Activated naive CD4-positive, alpha-beta T cell treated with anti-CD3 and anti-CD28 coated beads, Interleukin-2, amount 50 U/mL, for 72 hours (primary cell): ENCODE data around the gene CGRRF1. TPM values are rescaled to one million over a fixed set of nuclear protein-coding genes. Genes with fewer than 3 reads are reported as not detected.

Experiments used
- ATAC-seq, 2 donors: fragments of 150-1000 bp; cut with Tn5 transposase; 2 replicates each; pipeline ENCODE4 v1.10.0; 2021; ENCODE audit warnings: mild to moderate bottlenecking in 2 of 2, moderate library complexity in 2 of 2
- DNase-seq, 2 donors: peaks; one replicate each; pipeline ENCODE4 v3.0.0; 2021 to 2022; ENCODE audit warnings: low spot score in 2 of 2
- H3K27ac Mint-ChIP-seq, 2 donors: one replicate each; pipeline ENCODE4 v1.8.0; 2022; ENCODE audit warnings: mild to moderate bottlenecking in 2 of 2, mixed read lengths in 2 of 2
- H3K36me3 Mint-ChIP-seq, 2 donors: one replicate each; pipeline ENCODE4 v1.8.0; 2022; ENCODE audit warnings: mixed read lengths in 2 of 2
- H3K9me3 Mint-ChIP-seq, 2 donors: one replicate each; pipeline ENCODE4 v1.8.0; 2022; ENCODE audit warnings: mixed read lengths in 2 of 2
- total RNA-seq, 2 donors: library from RNA; stranded (reverse); gene quantifications; one replicate each; pipeline ENCODE4 v1.2.3, GENCODE V29; 2022

The CGRRF1 gene
- total RNA-seq, 2 donors from 2014 or later: 8.4 to 17.7 TPM

GRCh38 chr14:54516709-54517108 lies 7.0 kb downstream of the CGRRF1 start:
- Mint-ChIP-seq H3K36me3 (peaks cover 8 to 20% of the 10 kb centered on the region in 2 donors), H3K27ac (no peak overlapping the region), H3K9me3 (peaks cover 4 to 7% of the 10 kb centered on the region in 2 donors)
- DNase-seq (no peak), ATAC-seq (no peak)

- Mint-ChIP-seq H3K27ac (no peak overlapping the region), H3K9me3 (no peaks in the 10 kb centered on the region), H3K36me3 (no peaks in the 10 kb centered on the region)
- DNase-seq: no peak
- no peak for ATAC-seq
Measured at GRCh38 chr14:54524410-54524809, 14.7 kb downstream of the CGRRF1 start.

- no peaks in the 10 kb centered on the region for H3K36me3 Mint-ChIP-seq
- no peak for ATAC-seq
- no peaks in the 10 kb centered on the region for H3K9me3 Mint-ChIP-seq
- H3K27ac Mint-ChIP-seq: no peak overlapping the region
- no peak for DNase-seq
Measured at GRCh38 chr14:54528973-54529372, 19.3 kb downstream of the CGRRF1 start.

GRCh38 chr14:54529811-54530210 lies 20.1 kb downstream of the CGRRF1 start:
- no peaks in the 10 kb centered on the region for H3K9me3 Mint-ChIP-seq
- no peak overlapping the region for H3K27ac Mint-ChIP-seq
- DNase-seq: no peak
- H3K36me3 Mint-ChIP-seq: no peaks in the 10 kb centered on the region
- ATAC-seq: no peak

- no peak overlapping the region for H3K27ac Mint-ChIP-seq
Measured at GRCh38 chr14:54532111-54533012, 22.7 kb downstream of the CGRRF1 start.

GRCh38 chr14:54533100-54533499 lies 23.4 kb downstream of the CGRRF1 start:
- H3K9me3 Mint-ChIP-seq: no peaks in the 10 kb centered on the region
- H3K27ac Mint-ChIP-seq: peak overlapping the region in 1 of 2 donors; percentile 15
- DNase-seq (no peak), ATAC-seq (no peak)
- H3K36me3 Mint-ChIP-seq: no peaks in the 10 kb centered on the region

More at GRCh38 chr14:54532111-54533012, 22.7 kb downstream of the CGRRF1 start:
- DNase-seq (no peak), ATAC-seq (no peak)
- H3K36me3 Mint-ChIP-seq: no peaks in the 10 kb centered on the region
- H3K9me3 Mint-ChIP-seq: no peaks in the 10 kb centered on the region

GRCh38 chr14:54535126-54535525 lies 25.4 kb downstream of the CGRRF1 start:
- H3K9me3 Mint-ChIP-seq: no peaks in the 10 kb centered on the region
- no peaks in the 10 kb centered on the region for H3K36me3 Mint-ChIP-seq
- no peak overlapping the region for H3K27ac Mint-ChIP-seq
- DNase-seq: no peak
- ATAC-seq: no peak

- no peaks in the 10 kb centered on the region for H3K36me3 Mint-ChIP-seq
- no peak for ATAC-seq
- H3K9me3 Mint-ChIP-seq: no peaks in the 10 kb centered on the region
- peak overlapping the region in 1 of 2 donors; percentile 32 for H3K27ac Mint-ChIP-seq
- DNase-seq: no peak
Measured at GRCh38 chr14:54535646-54536045, 25.9 kb downstream of the CGRRF1 start.

- Mint-ChIP-seq H3K9me3 (no peaks in the 10 kb centered on the region), H3K27ac (no peak overlapping the region), H3K36me3 (no peaks in the 10 kb centered on the region)
- DNase-seq: no peak
- ATAC-seq: no peak
Measured at GRCh38 chr14:54537651-54538050, 27.9 kb downstream of the CGRRF1 start.

GRCh38 chr14:54538055-54538454 lies 28.3 kb downstream of the CGRRF1 start:
- no peak for ATAC-seq
- H3K9me3 Mint-ChIP-seq: no peaks in the 10 kb centered on the region
- no peak overlapping the region for H3K27ac Mint-ChIP-seq
- no peak for DNase-seq
- H3K36me3 Mint-ChIP-seq: no peaks in the 10 kb centered on the region

GRCh38 chr14:54547583-54547982 lies 37.9 kb downstream of the CGRRF1 start:
- DNase-seq (no peak), ATAC-seq (no peak)
- Mint-ChIP-seq H3K9me3 (no peaks in the 10 kb centered on the region), H3K36me3 (no peaks in the 10 kb centered on the region), H3K27ac (no peak overlapping the region)

GRCh38 chr14:54548491-54548890 lies 38.8 kb downstream of the CGRRF1 start:
- DNase-seq (no peak), ATAC-seq (no peak)
- Mint-ChIP-seq H3K9me3 (no peaks in the 10 kb centered on the region), H3K36me3 (no peaks in the 10 kb centered on the region), H3K27ac (no peak overlapping the region)

- no peak for ATAC-seq
- no peaks in the 10 kb centered on the region for H3K9me3 Mint-ChIP-seq
Measured at GRCh38 chr14:54549862-54550261, 40.2 kb downstream of the CGRRF1 start.

GRCh38 chr14:54550514-54550913 lies 40.8 kb downstream of the CGRRF1 start:
- H3K9me3 Mint-ChIP-seq: no peaks in the 10 kb centered on the region
- no peaks in the 10 kb centered on the region for H3K36me3 Mint-ChIP-seq
- no peak overlapping the region for H3K27ac Mint-ChIP-seq
- DNase-seq: no peak
- ATAC-seq: no peak

More at GRCh38 chr14:54549862-54550261, 40.2 kb downstream of the CGRRF1 start:
- no peak for DNase-seq
- Mint-ChIP-seq H3K36me3 (no peaks in the 10 kb centered on the region), H3K27ac (peak overlapping the region in 1 of 2 donors; percentile 44)

GRCh38 chr14:54554401-54554800 lies 44.7 kb downstream of the CGRRF1 start:
- ATAC-seq: no peak
- no peaks in the 10 kb centered on the region for H3K36me3 Mint-ChIP-seq
- H3K9me3 Mint-ChIP-seq: no peaks in the 10 kb centered on the region
- no peak for DNase-seq
- no peak overlapping the region for H3K27ac Mint-ChIP-seq

- no peak for ATAC-seq
- no peak overlapping the region for H3K27ac Mint-ChIP-seq
- H3K9me3 Mint-ChIP-seq: no peaks in the 10 kb centered on the region
- no peaks in the 10 kb centered on the region for H3K36me3 Mint-ChIP-seq
- DNase-seq: no peak
Measured at GRCh38 chr14:54555651-54556050, 45.9 kb downstream of the CGRRF1 start.

- no peak for DNase-seq
- no peaks in the 10 kb centered on the region for H3K36me3 Mint-ChIP-seq
- H3K9me3 Mint-ChIP-seq: no peaks in the 10 kb centered on the region
- ATAC-seq: no peak
- H3K27ac Mint-ChIP-seq: no peak overlapping the region
Measured at GRCh38 chr14:54556535-54556934, 46.8 kb downstream of the CGRRF1 start.

GRCh38 chr14:54562334-54562733 lies 52.6 kb downstream of the CGRRF1 start:
- Mint-ChIP-seq H3K9me3 (no peaks in the 10 kb centered on the region), H3K36me3 (no peaks in the 10 kb centered on the region), H3K27ac (no peak overlapping the region)
- DNase-seq (no peak), ATAC-seq (no peak)
